Neural cell (in vitro differentiated cells): ENCODE measurements around the gene KNTC1. TPM values are rescaled to one million over a fixed set of nuclear protein-coding genes. Genes with fewer than 3 reads are reported as not detected.

ENCODE experiments used
- H2AFZ ChIP-seq: fragments of 200-600, 300-800 bp; sonication (generic), shearing (Covaris generic); 2 replicates; pipeline ENCODE4 v1.6.0; 2014; ENCODE audit warnings: low read depth, mild to moderate bottlenecking, antibody characterized with exemption, low read length, moderate library complexity
- H3F3A ChIP-seq: fragments of 200-600 bp; shearing (Covaris generic); 2 replicates; pipeline ENCODE4 v1.6.1; 2016; ENCODE audit warnings: mild to moderate bottlenecking, moderate library complexity, mixed read lengths, antibody characterized with exemption, low read length; ENCODE audit not compliant: insufficient read depth, poor library complexity, severe bottlenecking
- H3K27ac ChIP-seq: fragments of 200-600, 300-800 bp; sonication (generic), shearing (Covaris generic); 2 replicates; pipeline ENCODE4 v1.5.1; 2014; ENCODE audit warnings: mild to moderate bottlenecking, low read length, moderate library complexity
- H3K27me3 ChIP-seq: fragments of 300-800, 200-600 bp; sonication (generic), shearing (Covaris generic); 2 replicates; pipeline ENCODE4 v1.6.0; 2014; ENCODE audit warnings: mild to moderate bottlenecking, low read depth, low read length, moderate library complexity; ENCODE audit not compliant: insufficient read depth
- H3K36me3 ChIP-seq: fragments of 300-800, 200-600 bp; sonication (generic), shearing (Covaris generic); 2 replicates; pipeline ENCODE4 v1.5.1; 2014; ENCODE audit warnings: mild to moderate bottlenecking, antibody characterized with exemption, low read length, moderate library complexity; ENCODE audit not compliant: insufficient read depth
- H3K4me2 ChIP-seq: fragments of 300-800, 200-600 bp; sonication (generic), shearing (Covaris generic); 2 replicates; pipeline ENCODE4 v1.6.0; 2014; ENCODE audit warnings: mild to moderate bottlenecking, low read length
- H3K4me3 ChIP-seq: fragments of 300-800, 200-600 bp; sonication (generic), shearing (Covaris generic); 2 replicates; pipeline ENCODE4 v1.5.1; 2014; ENCODE audit warnings: mild to moderate bottlenecking, low read length, moderate library complexity
- H3K79me2 ChIP-seq: fragments of 200-600 bp; shearing (Covaris generic); replicated peaks from 2 replicates; pipeline ENCODE4 v1.6.0; 2014; ENCODE audit warnings: mild to moderate bottlenecking, low read length, moderate library complexity; ENCODE audit not compliant: insufficient read depth
- H3K9ac ChIP-seq: fragments of 300-800, 200-600 bp; sonication (generic), shearing (Covaris generic); 2 replicates; pipeline ENCODE4 v1.6.1; 2016; ENCODE audit warnings: mild to moderate bottlenecking, low read length, mixed read lengths
- H3K9me2 ChIP-seq: fragments of 200-600 bp; shearing (Covaris generic); 2 replicates; pipeline ENCODE4 v1.6.1; 2016; ENCODE audit warnings: mild to moderate bottlenecking, low read length, mixed read lengths; ENCODE audit not compliant: insufficient read depth
- H3K9me3 ChIP-seq: fragments of 200-600, 300-800 bp; sonication (generic), shearing (Covaris generic); 2 replicates; pipeline ENCODE4 v1.6.1; 2016; ENCODE audit warnings: mild to moderate bottlenecking, mixed run types, low read length, moderate library complexity, mixed read lengths
- H4K20me1 ChIP-seq: fragments of 200-600 bp; shearing (Covaris generic); 2 replicates; pipeline ENCODE4 v1.6.1; 2016; ENCODE audit warnings: mild to moderate bottlenecking, mixed run types; ENCODE audit not compliant: insufficient read depth
- CTCF ChIP-seq: fragments of 450-650 bp; IDR thresholded peaks from 2 replicates; pipeline ENCODE4 v1.5.1; 2014; ENCODE audit warnings: antibody characterized with exemption, mild to moderate bottlenecking, moderate library complexity; ENCODE audit not compliant: poor library complexity, severe bottlenecking
- EP300 ChIP-seq: fragments of 450-650 bp; conservative IDR thresholded peaks from 2 replicates; pipeline ENCODE4 v1.6.1; 2014; ENCODE audit warnings: antibody characterized with exemption, mild to moderate bottlenecking, moderate library complexity; ENCODE audit not compliant: poor library complexity, severe bottlenecking
- EZH2 ChIP-seq: fragments of 200-600, 300-800 bp; shearing (Covaris generic), sonication (generic); IDR thresholded peaks from 2 replicates; pipeline ENCODE4 v1.6.1; 2014; ENCODE audit warnings: antibody characterized with exemption, low read length, borderline replicate concordance, mild to moderate bottlenecking; ENCODE audit not compliant: insufficient read depth, poor library complexity, severe bottlenecking
- MXI1 ChIP-seq: fragments of 450-650 bp; conservative IDR thresholded peaks from 2 replicates; pipeline ENCODE4 v1.6.1; 2014; ENCODE audit warnings: antibody characterized with exemption, mild to moderate bottlenecking; ENCODE audit not compliant: poor library complexity, severe bottlenecking
- POLR2AphosphoS5 ChIP-seq: IDR thresholded peaks from 2 replicates; pipeline ENCODE4 v1.6.1; 2012
- RAD21 ChIP-seq: fragments of 450-650 bp; conservative IDR thresholded peaks from 2 replicates; pipeline ENCODE4 v1.6.1; 2014; ENCODE audit warnings: antibody characterized with exemption, mild to moderate bottlenecking, moderate library complexity
- REST ChIP-seq: IDR thresholded peaks from 2 replicates; pipeline ENCODE4 v1.6.1; 2012; ENCODE audit warnings: borderline replicate concordance
- SMC3 ChIP-seq: fragments of 450-650 bp; conservative IDR thresholded peaks from 2 replicates; pipeline ENCODE4 v1.6.1; 2014; ENCODE audit warnings: antibody characterized with exemption, mild to moderate bottlenecking, moderate library complexity; ENCODE audit not compliant: poor library complexity
- TAF1 ChIP-seq: IDR thresholded peaks from 2 replicates; pipeline ENCODE4 v1.6.1; 2012; ENCODE audit warnings: low read depth
- polyA plus RNA-seq: library from polyadenylated mRNA; depleted of rRNA; stranded (reverse); fragments of >200 nt; gene quantifications from 2 replicates; pipeline ENCODE4 v1.2.3, GENCODE V29; 2014

Gene KNTC1
- polyA plus RNA-seq, 1 donor from 2014 or later = 16.2 TPM

- Histone ChIP-seq H3K9ac (no peak overlapping the region), H3K36me3 (no peaks in the 10 kb centered on the region), H3F3A (no peaks in the 10 kb centered on the region), H3K27ac (no peak overlapping the region), H3K27me3 (no peaks in the 10 kb centered on the region), H2AFZ (no peak overlapping the region), H3K9me3 (no peaks in the 10 kb centered on the region), H4K20me1 (no peaks in the 10 kb centered on the region), H3K4me3 (no peak overlapping the region), H3K79me2 (no peaks in the 10 kb centered on the region), H3K4me2 (no peak overlapping the region), H3K9me2 (no peaks in the 10 kb centered on the region)
- TF ChIP-seq REST (no peak), EZH2 (no peak), RAD21 (no peak), SMC3 (no peak), POLR2AphosphoS5 (no peak), EP300 (no peak), MXI1 (no peak), CTCF (no peak), TAF1 (no peak)
Observed at GRCh38 chr12:122614839-122615238, 87.8 kb downstream of the KNTC1 start.

GRCh38 chr12:122615780-122616179 is 88.7 kb downstream of the KNTC1 start:
- H3K4me3 ChIP-seq = no peak overlapping the region
- no peaks in the 10 kb centered on the region for H3K9me3 ChIP-seq
- H3K27me3 ChIP-seq = no peaks in the 10 kb centered on the region
- no peaks in the 10 kb centered on the region for H3K9me2 ChIP-seq
- H3K36me3 ChIP-seq = no peaks in the 10 kb centered on the region
- H2AFZ ChIP-seq = no peak overlapping the region
- H3K27ac ChIP-seq = no peak overlapping the region
- no peaks in the 10 kb centered on the region for H4K20me1 ChIP-seq
- no peaks in the 10 kb centered on the region for H3F3A ChIP-seq
- TF ChIP-seq SMC3 (no peak), MXI1 (no peak), EP300 (no peak)
- H3K79me2 ChIP-seq = no peaks in the 10 kb centered on the region
- no peak overlapping the region for H3K4me2 ChIP-seq
- no peak overlapping the region for H3K9ac ChIP-seq

- Histone ChIP-seq H3K4me3 (no peak overlapping the region), H2AFZ (no peak overlapping the region), H3K27me3 (no peaks in the 10 kb centered on the region), H3F3A (no peaks in the 10 kb centered on the region), H3K9me3 (no peaks in the 10 kb centered on the region), H3K4me2 (no peak overlapping the region), H3K36me3 (no peaks in the 10 kb centered on the region), H3K9ac (no peak overlapping the region), H3K79me2 (no peaks in the 10 kb centered on the region), H4K20me1 (no peaks in the 10 kb centered on the region), H3K27ac (no peak overlapping the region), H3K9me2 (no peaks in the 10 kb centered on the region)
- no peak for TF ChIP-seq RAD21
- no peak for TF ChIP-seq REST
- TF ChIP-seq EP300 = no peak
- TF ChIP-seq POLR2AphosphoS5 = no peak
Observed at GRCh38 chr12:122635471-122635870, 108.4 kb downstream of the KNTC1 start.
